Uterus (tissue), 4 donors: ENCODE data around the gene DNAJC24. TPM values are rescaled to one million over a fixed set of nuclear protein-coding genes. Genes with fewer than 3 reads are reported as not detected.

Experiments used
- DNase-seq, 2 donors: peaks; one replicate each; pipeline ENCODE4 v3.0.0-alpha.2; 2019 to 2020
- H3K27ac ChIP-seq, 2 donors: fragments of 200-600 bp; sonication (generic); 1 replicate in 1 of 2; 2 replicates in 1 of 2; pipeline ENCODE4 v1.5.1; 2016 to 2018
- H3K27me3 ChIP-seq, 2 donors: fragments of 200-600 bp; sonication (generic); one replicate each; pipeline ENCODE4 v1.5.1; 2018 to 2019; ENCODE audit warnings: control low read depth in 1 of 2
- H3K36me3 ChIP-seq, 2 donors: fragments of 200-600 bp; sonication (generic); one replicate each; pipeline ENCODE4 v1.5.1; 2019; ENCODE audit warnings: control low read depth in 1 of 2
- H3K4me1 ChIP-seq, 2 donors: fragments of 200-600 bp; sonication (generic); one replicate each; pipeline ENCODE4 v1.5.1; 2018 to 2019; ENCODE audit warnings: control low read depth in 1 of 2
- H3K4me3 ChIP-seq, 2 donors: fragments of 200-600 bp; sonication (generic); 1 replicate in 1 of 2; 2 replicates in 1 of 2; pipeline ENCODE4 v1.5.1; 2018 to 2019; ENCODE audit warnings: mild to moderate bottlenecking in 1 of 2
- H3K9me3 ChIP-seq, 2 donors: fragments of 200-600 bp; sonication (generic); one replicate each; pipeline ENCODE4 v1.5.1; 2019; ENCODE audit warnings: control low read depth in 1 of 2
- CTCF ChIP-seq, 4 experiments: fragments of 200-600 bp in 2 of 4; fragments of 450-650 bp in 2 of 4; sonication (generic) in 2 of 4; IDR thresholded peaks; one replicate each; pipeline ENCODE4 v1.5.1; 2016 to 2019; ENCODE audit warnings: antibody characterized with exemption in 4 of 4, mild to moderate bottlenecking in 2 of 4, moderate library complexity in 1 of 4
- POLR2A ChIP-seq, 2 donors: fragments of 450-650 bp; IDR thresholded peaks; one replicate each; pipeline ENCODE4 v1.6.1; 2016; ENCODE audit warnings: antibody characterized with exemption in 2 of 2, mild to moderate bottlenecking in 1 of 2, moderate library complexity in 1 of 2
- intact Hi-C: fragments of 100-400 bp; cut with DNase I; formaldehyde crosslinking; loops from one replicate; pipeline ENCODE4 v1.15.1; 2023; ENCODE audit warnings: low total_unique reads
- total RNA-seq, 4 donors: library from RNA; depleted of rRNA in 3 of 4; stranded (reverse); fragments of >200 nt in 3 of 4; gene quantifications; one replicate each; pipeline versions ENCODE4 v1.1.0 to v1.2.4, GENCODE V29; 2014 to 2023
- donor health status: DM: yes; HTN: yes; CAD: no.

DNAJC24 gene
- total RNA-seq, 4 donors from 2014 or later = 19.6 to 33.9 (median 23.0) TPM

DNA sequence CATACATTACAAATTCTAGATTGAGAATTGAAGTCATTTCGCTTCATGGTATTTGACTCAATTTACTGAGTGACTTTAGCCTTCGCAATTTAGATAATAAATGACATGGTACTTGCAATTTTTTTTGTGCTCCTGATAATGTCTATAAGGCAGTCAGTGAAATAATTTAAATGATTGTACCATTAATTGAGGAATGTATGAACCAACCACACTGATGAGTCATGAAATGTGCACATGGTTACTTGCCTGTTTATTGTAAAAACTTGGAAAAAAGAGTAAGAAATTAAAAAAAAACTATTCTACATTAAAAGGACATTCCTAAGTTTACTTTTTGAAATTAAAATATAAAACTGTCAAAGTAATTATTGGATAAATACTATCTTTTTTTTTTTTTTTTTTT is 43.3 kb downstream of the DNAJC24 start:
- Histone ChIP-seq H3K9me3 (no peaks in the 10 kb centered on the region), H3K4me3 (no peak overlapping the region), H3K36me3 (no peaks in the 10 kb centered on the region), H3K27ac (no peak overlapping the region), H3K4me1 (no peaks in the 10 kb centered on the region), H3K27me3 (no peaks in the 10 kb centered on the region)
- no peak for DNase-seq
- TF ChIP-seq CTCF (IDR thresholded peaks at IDR 0.05) (no peak), POLR2A (IDR thresholded peaks at IDR 0.05) (no peak)
- intact Hi-C loops = no loop called here

DNA sequence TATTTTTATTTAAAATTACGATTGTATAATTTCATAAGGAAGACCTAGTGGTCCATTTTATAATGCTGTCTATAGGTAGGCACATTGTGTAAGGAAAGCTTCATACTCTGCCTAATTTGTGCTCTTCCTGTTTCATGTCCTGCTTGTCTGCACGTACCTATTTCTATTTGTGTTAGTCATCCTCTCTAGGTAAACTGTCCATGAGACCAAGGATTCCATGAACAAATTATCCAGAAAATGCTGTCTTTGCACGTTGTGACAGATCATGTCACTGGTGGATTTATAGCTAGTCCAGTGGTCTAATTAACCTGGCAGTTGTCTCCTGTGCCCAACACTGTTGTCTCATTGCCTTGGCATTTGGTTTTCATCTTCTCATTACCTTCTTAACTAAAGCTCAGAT is 44.7 kb downstream of the DNAJC24 start:
- Histone ChIP-seq H3K4me3 (no peak overlapping the region), H3K36me3 (no peaks in the 10 kb centered on the region), H3K27me3 (no peaks in the 10 kb centered on the region), H3K27ac (no peak overlapping the region), H3K9me3 (no peaks in the 10 kb centered on the region), H3K4me1 (no peaks in the 10 kb centered on the region)
- no peak for DNase-seq
- intact Hi-C loops = no loop called here
- no peak for TF ChIP-seq POLR2A (IDR thresholded peaks at IDR 0.05)
- no peak for TF ChIP-seq CTCF (IDR thresholded peaks at IDR 0.05)

GRCh38 chr11:31415435-31415834 is 45.8 kb downstream of the DNAJC24 start:
- no peak for DNase-seq
- intact Hi-C loops = no loop called here
- H3K36me3 ChIP-seq = no peaks in the 10 kb centered on the region
- no peaks in the 10 kb centered on the region for H3K4me1 ChIP-seq
- no peaks in the 10 kb centered on the region for H3K27me3 ChIP-seq
- no peak overlapping the region for H3K27ac ChIP-seq
- TF ChIP-seq CTCF (IDR thresholded peaks at IDR 0.05) = no peak
- TF ChIP-seq POLR2A (IDR thresholded peaks at IDR 0.05) = no peak
- no peak overlapping the region for H3K4me3 ChIP-seq
- no peaks in the 10 kb centered on the region for H3K9me3 ChIP-seq

DNA sequence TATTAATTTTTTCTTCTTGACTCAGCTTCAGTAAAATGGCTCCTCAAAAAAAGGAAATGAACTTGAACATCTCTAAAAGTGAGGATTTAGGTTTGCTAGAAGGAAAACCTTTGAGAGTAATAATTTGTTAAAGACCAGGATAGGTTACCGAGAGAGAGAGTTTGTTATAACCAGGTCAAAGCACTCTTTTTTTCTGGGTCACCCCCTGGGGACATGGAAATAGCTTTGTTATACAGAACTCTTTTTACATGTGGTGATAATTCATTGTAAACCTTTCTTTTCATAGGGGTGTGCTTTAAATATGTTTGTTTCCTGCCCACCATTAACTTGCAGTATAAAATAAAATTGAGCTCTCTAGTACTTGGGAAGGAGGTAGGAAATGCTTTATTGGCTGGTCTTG is 47.7 kb downstream of the DNAJC24 start:
- Histone ChIP-seq H3K9me3 (no peaks in the 10 kb centered on the region), H3K27me3 (no peaks in the 10 kb centered on the region), H3K27ac (no peak overlapping the region), H3K4me1 (no peaks in the 10 kb centered on the region), H3K4me3 (no peak overlapping the region), H3K36me3 (no peaks in the 10 kb centered on the region)
- DNase-seq = no peak
- TF ChIP-seq CTCF (IDR thresholded peaks at IDR 0.05) (no peak), POLR2A (IDR thresholded peaks at IDR 0.05) (no peak)
- intact Hi-C loops = no loop called here

GRCh38 chr11:31417816-31418215 is 48.2 kb downstream of the DNAJC24 start:
- TF ChIP-seq CTCF (IDR thresholded peaks at IDR 0.05) (no peak), POLR2A (IDR thresholded peaks at IDR 0.05) (no peak)
- intact Hi-C loops = no loop called here

More at GRCh38 chr11:31417816-31418215, 48.2 kb downstream of the DNAJC24 start:
- H3K27me3 ChIP-seq = no peaks in the 10 kb centered on the region
- no peak overlapping the region for H3K4me3 ChIP-seq
- H3K9me3 ChIP-seq = no peaks in the 10 kb centered on the region
- no peaks in the 10 kb centered on the region for H3K36me3 ChIP-seq
- no peaks in the 10 kb centered on the region for H3K4me1 ChIP-seq
- H3K27ac ChIP-seq = no peak overlapping the region
- DNase-seq = no peak
